Measurements from ENCODE around the gene SLC2A10. TPM values are rescaled to one million over a fixed set of nuclear protein-coding genes. Genes with fewer than 3 reads are reported as not detected.

Gene SLC2A10
- total and polyA plus RNA-seq, 7 donors: 0.40 to 1.7 (median 1.0) TPM

DNA sequence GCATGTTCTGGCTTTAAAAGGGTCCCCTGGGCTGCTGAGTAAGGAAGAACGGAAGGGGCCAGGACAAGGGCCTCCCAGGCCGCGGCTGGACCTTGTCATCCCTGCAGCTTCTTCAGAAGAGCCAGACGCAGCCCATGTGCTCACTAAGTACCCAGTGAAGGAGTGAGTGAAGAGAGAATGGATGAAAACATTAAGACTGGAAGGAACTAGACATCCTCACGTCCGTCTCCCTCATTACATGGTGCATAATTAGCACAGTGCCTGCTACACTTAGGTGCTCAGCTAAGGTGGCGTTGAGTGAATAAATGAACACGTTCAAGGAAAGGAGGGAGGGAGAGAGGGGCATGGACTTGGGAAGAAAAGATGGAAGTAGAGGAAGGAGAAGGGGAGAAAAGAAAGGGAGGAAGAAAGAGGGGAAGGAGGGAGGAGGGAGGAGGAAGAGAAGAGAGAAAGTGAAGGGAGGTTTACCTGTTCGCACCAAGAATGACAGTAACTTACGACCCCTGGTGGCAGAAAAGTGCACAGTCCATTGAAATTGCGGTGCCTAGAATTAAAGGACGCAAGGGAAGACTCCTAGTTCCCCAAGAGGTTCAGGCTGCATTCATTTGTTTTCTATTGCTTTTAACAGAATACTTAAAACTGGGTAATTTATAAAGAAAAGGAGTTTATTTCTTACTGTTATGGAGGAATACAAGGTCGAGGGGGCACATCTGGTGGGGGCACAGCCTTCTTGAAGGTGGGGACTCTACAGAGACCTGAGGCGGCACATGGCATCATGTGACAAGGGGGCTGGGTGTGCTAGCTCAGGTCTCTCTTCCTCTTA lies 28.2 kb upstream of the SLC2A10 start:
- Histone ChIP-seq H3K27ac (no peak overlapping the region), H3K27me3 (ENCODE audit: insufficient read depth in 3 of 3, low read length in 2 of 3) (no peaks in the 10 kb centered on the region), H3K4me3 (no peak overlapping the region), H3K4me1 (peaks cover 29% of the 10 kb centered on the region), H3K36me3 (ENCODE audit: insufficient read depth in 1 of 2, low read depth in 1 of 2) (peaks cover 0 to 10% of the 10 kb centered on the region in 2 donors), H3K9me3 (no peaks in the 10 kb centered on the region)
- 55 to 59% (median 58%) methylated on average over 14 of the region's 14 CpGs for WGBS, 3 donors
- DNase-seq (no peak), ATAC-seq (peak in 1 of 4 donors; percentile 52)
- intact Hi-C loops (cut with DNase I): no loop called here
- TF ChIP-seq, protein P1, sequence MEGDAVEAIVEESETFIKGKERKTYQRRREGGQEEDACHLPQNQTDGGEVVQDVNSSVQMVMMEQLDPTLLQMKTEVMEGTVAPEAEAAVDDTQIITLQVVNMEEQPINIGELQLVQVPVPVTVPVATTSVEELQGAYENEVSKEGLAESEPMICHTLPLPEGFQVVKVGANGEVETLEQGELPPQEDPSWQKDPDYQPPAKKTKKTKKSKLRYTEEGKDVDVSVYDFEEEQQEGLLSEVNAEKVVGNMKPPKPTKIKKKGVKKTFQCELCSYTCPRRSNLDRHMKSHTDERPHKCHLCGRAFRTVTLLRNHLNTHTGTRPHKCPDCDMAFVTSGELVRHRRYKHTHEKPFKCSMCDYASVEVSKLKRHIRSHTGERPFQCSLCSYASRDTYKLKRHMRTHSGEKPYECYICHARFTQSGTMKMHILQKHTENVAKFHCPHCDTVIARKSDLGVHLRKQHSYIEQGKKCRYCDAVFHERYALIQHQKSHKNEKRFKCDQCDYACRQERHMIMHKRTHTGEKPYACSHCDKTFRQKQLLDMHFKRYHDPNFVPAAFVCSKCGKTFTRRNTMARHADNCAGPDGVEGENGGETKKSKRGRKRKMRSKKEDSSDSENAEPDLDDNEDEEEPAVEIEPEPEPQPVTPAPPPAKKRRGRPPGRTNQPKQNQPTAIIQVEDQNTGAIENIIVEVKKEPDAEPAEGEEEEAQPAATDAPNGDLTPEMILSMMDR (IDR thresholded peaks at IDR 0.05): peak; percentile 59

DNA sequence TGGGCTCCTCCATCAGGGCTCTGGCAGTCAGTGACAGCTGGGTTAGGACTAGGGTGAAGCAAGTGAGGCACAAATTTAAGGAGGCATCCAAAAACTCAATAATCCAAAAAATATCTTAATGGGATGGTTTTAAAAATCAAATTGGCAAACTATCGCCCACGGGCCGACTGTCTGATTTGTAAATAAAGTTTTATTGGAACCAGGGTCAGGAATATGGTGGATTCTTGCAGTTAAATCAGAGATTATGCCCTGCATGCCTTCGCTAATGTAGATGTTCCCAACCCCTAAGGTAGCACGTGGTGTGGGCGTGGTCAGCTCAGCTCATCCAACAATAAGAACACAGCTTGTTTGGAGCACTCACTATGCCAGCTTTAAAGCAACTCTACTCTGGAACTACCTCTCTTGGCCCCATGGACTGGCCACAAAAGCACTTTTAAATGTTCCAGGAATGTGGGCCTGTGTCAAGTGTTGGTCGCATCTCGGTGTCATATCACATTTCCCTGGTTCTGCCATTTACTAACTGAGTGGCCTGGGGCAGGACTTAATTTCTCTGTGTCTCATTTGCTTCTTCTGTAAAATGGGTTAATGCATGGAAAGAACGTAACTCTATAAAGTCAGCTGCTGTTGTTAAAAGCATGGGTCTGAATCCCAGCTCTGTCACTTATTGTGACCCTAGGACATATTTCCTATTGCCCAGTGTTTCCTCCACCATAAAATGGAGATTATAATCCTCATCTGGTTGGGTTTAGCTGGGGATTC lies 27.2 kb upstream of the SLC2A10 start:
- WGBS, 3 donors: 69 to 73% (median 71%) methylated on average over 9 of the region's 9 CpGs
- H3K4me3 ChIP-seq: no peak overlapping the region
- intact Hi-C loops (cut with DNase I): no loop called here

DNA sequence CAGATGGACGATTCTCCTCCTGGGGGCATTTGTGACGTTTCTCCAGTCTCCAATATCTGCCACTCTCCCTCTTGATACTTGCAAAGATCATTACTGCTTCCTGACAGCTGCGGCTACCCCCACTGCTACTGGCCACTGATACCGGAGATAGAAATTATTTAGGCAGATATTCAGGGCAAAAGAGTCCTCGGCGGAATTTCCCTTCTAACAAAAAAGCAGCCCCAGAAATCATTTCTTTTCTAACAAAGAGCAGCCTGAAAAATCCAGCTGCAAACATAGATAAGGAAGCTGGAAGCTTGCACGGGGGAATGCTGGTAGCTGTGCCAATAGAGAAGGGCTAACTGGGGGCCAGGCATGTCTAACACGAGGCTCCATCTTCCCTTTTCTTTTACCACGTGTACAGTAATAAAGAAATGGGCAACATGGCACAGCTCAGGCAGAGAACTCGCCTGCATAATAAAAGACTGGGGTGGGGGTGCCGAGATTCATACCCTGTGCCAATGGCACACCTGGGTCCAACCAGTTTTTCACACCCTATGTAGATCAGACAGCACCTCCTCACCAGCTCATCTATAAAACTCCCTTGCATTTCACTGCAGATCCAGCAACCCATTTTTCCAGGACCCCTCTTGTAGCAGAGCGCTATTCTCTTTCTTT lies 26.3 kb upstream of the SLC2A10 start:
- peaks cover 45% of the 10 kb centered on the region for H3K4me1 ChIP-seq
- H3K27me3 ChIP-seq (ENCODE audit: insufficient read depth in 3 of 3, low read length in 2 of 3): no peaks in the 10 kb centered on the region
- no peak overlapping the region for H3K27ac ChIP-seq
- TF ChIP-seq, protein P1 (IDR thresholded peaks at IDR 0.05): no peak
- H3K9me3 ChIP-seq: no peaks in the 10 kb centered on the region
- intact Hi-C loops (cut with DNase I): no loop called here
- ATAC-seq (no peak), DNase-seq (no peak)
- peak overlapping the region; percentile 49 for H3K4me3 ChIP-seq
- peaks cover 0 to 15% of the 10 kb centered on the region in 2 donors for H3K36me3 ChIP-seq (ENCODE audit: insufficient read depth in 1 of 2, low read depth in 1 of 2)
- WGBS, 3 donors: 36 to 39% (median 37%) methylated on average over 12 of the region's 12 CpGs

More for the DNA sequence above, 27.2 kb upstream of the SLC2A10 start:
- TF ChIP-seq, protein P1 (IDR thresholded peaks at IDR 0.05): no peak
- Histone ChIP-seq H3K9me3 (no peaks in the 10 kb centered on the region), H3K27ac (no peak overlapping the region), H3K36me3 (ENCODE audit: insufficient read depth in 1 of 2, low read depth in 1 of 2) (peaks cover 0 to 15% of the 10 kb centered on the region in 2 donors), H3K27me3 (ENCODE audit: insufficient read depth in 3 of 3, low read length in 2 of 3) (no peaks in the 10 kb centered on the region), H3K4me1 (peaks cover 36% of the 10 kb centered on the region)
- no peak for DNase-seq
- no peak for ATAC-seq

DNA sequence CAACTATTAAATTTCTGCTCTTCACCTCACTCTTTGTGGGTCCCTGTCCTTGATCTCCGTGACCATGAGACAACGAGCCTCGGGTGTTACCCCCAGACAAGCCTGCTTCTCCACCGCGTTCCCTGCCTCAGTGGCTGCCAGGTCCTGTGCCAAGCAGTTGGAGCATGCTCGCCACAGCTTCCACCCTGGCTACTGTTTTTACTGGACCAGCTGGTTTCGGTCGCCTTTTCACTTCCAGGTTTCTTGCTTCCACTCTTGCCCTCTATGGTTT lies 25.8 kb upstream of the SLC2A10 start:
- intact Hi-C loops (cut with DNase I): no loop called here
- DNase-seq (no peak), ATAC-seq (peak in 2 of 4 donors; percentile 10 to 17)
- no peaks in the 10 kb centered on the region for H3K9me3 ChIP-seq
- TF ChIP-seq, protein P1 (IDR thresholded peaks at IDR 0.05): no peak
- H3K4me1 ChIP-seq: peaks cover 48% of the 10 kb centered on the region
- peak overlapping the region; percentile 49 for H3K4me3 ChIP-seq
- WGBS, 3 donors: 40 to 43% (median 41%) methylated on average over 8 of the region's 8 CpGs
- H3K27ac ChIP-seq: no peak overlapping the region
- H3K27me3 ChIP-seq (ENCODE audit: insufficient read depth in 3 of 3, low read length in 2 of 3): no peaks in the 10 kb centered on the region
- peaks cover 0 to 15% of the 10 kb centered on the region in 2 donors for H3K36me3 ChIP-seq (ENCODE audit: insufficient read depth in 1 of 2, low read depth in 1 of 2)
